K562 (cell line): ENCODE measurements around the gene RAE1.

Experiments used
- HEY1 ChIP-seq: fragments of 250-450 bp; sonication (Bioruptor Pico); IDR thresholded peaks from 2 replicates; pipeline ENCODE4 v1.5.0; 2020; ENCODE audit warnings: mild to moderate bottlenecking, moderate library complexity, borderline replicate concordance
- NFE2L1 ChIP-seq: fragments of 450-650 bp; IDR thresholded peaks from 2 replicates; pipeline ENCODE4 v1.6.1; 2016; ENCODE audit warnings: missing genetic modification characterization, low read depth, mild to moderate bottlenecking, missing compliant biosample characterization, moderate library complexity, borderline replicate concordance
- NONO ChIP-seq, 2 experiments: fragments of 200-400 bp in 1 of 2; fragments of 450-650 bp in 1 of 2; formaldehyde crosslinking in 1 of 2; IDR thresholded peaks; 2 replicates each; pipeline ENCODE4 v1.6.1; 2017; ENCODE audit warnings: low read depth in 2 of 2, mild to moderate bottlenecking in 2 of 2, moderate library complexity in 2 of 2, low read length in 1 of 2
- TF ChIP-seq, protein P1 (sequence below): sonication (generic); formaldehyde crosslinking; IDR thresholded peaks from 2 replicates; pipeline ENCODE4 v1.8.1; 2023; ENCODE audit warnings: mild to moderate bottlenecking, missing genetic modification reagents
- TF ChIP-seq, protein P2 (sequence below), 2 experiments: fragments of 450-650 bp; formaldehyde crosslinking in 1 of 2; IDR thresholded peaks; 2 replicates each; pipeline versions ENCODE4 v1.4.0 to v1.6.1; 2014 to 2020; ENCODE audit warnings: mild to moderate bottlenecking in 2 of 2, borderline replicate concordance in 1 of 2, low read depth in 1 of 2
- TF ChIP-seq, protein P3 (sequence below), 2 experiments: fragments of 450-650 bp in 1 of 2; sonication (generic) in 1 of 2; formaldehyde crosslinking; conservative IDR thresholded peaks; 2 replicates each; pipeline versions ENCODE4 v1.4.0 to v1.8.1; 2020 to 2022; ENCODE audit warnings: mild to moderate bottlenecking in 1 of 2, missing genetic modification reagents in 1 of 2
- TF ChIP-seq, protein P4 (sequence below): sonication (generic); formaldehyde crosslinking; IDR thresholded peaks from 2 replicates; pipeline ENCODE4 v1.8.0; 2023; ENCODE audit warnings: missing genetic modification reagents, mild to moderate bottlenecking, borderline replicate concordance
- TF ChIP-seq, protein P5 (sequence below), 3 experiments: IDR thresholded peaks in 2 of 3; conservative IDR thresholded peaks in 1 of 3; 2 replicates each; pipeline ENCODE4 v1.5.1; 2011 to 2012; ENCODE audit warnings: low read length in 3 of 3, mild to moderate bottlenecking in 3 of 3, control low read depth in 2 of 3, improper control_type of control experiment in 1 of 3, inconsistent platforms in 1 of 3, low read depth in 1 of 3, mixed read lengths in 1 of 3, moderate library complexity in 1 of 3; ENCODE audit not compliant: insufficient read depth in 2 of 3

DNA sequence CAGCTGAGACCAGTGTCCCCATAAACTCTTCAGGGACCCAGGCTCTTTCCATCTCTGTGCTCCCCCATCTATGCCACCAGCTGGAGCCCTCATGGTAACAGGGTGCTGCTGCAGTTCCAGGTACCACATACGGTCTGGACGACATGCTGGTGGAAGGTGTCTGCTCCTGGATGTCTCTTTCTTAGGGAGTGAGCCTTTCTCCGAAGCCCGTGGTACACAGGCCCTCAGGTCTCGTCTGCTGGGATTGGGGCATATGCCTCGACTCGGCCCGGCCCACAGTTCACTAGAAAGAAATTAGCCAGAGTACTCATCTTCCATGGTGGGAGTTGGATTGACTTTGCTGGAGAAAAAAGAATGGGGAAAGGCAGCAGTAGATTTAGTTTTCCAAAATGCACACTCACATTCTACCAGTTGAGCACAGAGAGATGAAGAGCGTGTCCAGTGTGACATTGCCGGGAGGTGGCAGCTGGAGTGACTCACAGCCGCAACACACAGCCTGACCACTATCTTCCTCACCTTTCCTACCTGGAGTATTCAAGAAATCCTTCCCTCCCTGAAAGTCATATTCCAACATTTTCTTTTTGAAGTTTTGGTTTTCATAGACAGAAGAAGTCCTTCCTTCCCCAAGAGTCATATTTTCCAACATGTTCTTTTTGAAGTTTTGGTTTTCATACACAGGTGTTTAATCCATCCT is 40.1 kb upstream of the RAE1 start:
- TF ChIP-seq, protein P1, sequence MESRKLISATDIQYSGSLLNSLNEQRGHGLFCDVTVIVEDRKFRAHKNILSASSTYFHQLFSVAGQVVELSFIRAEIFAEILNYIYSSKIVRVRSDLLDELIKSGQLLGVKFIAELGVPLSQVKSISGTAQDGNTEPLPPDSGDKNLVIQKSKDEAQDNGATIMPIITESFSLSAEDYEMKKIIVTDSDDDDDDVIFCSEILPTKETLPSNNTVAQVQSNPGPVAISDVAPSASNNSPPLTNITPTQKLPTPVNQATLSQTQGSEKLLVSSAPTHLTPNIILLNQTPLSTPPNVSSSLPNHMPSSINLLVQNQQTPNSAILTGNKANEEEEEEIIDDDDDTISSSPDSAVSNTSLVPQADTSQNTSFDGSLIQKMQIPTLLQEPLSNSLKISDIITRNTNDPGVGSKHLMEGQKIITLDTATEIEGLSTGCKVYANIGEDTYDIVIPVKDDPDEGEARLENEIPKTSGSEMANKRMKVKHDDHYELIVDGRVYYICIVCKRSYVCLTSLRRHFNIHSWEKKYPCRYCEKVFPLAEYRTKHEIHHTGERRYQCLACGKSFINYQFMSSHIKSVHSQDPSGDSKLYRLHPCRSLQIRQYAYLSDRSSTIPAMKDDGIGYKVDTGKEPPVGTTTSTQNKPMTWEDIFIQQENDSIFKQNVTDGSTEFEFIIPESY (CRISPR knock-in tag), result no peak
- TF ChIP-seq, protein P2, sequence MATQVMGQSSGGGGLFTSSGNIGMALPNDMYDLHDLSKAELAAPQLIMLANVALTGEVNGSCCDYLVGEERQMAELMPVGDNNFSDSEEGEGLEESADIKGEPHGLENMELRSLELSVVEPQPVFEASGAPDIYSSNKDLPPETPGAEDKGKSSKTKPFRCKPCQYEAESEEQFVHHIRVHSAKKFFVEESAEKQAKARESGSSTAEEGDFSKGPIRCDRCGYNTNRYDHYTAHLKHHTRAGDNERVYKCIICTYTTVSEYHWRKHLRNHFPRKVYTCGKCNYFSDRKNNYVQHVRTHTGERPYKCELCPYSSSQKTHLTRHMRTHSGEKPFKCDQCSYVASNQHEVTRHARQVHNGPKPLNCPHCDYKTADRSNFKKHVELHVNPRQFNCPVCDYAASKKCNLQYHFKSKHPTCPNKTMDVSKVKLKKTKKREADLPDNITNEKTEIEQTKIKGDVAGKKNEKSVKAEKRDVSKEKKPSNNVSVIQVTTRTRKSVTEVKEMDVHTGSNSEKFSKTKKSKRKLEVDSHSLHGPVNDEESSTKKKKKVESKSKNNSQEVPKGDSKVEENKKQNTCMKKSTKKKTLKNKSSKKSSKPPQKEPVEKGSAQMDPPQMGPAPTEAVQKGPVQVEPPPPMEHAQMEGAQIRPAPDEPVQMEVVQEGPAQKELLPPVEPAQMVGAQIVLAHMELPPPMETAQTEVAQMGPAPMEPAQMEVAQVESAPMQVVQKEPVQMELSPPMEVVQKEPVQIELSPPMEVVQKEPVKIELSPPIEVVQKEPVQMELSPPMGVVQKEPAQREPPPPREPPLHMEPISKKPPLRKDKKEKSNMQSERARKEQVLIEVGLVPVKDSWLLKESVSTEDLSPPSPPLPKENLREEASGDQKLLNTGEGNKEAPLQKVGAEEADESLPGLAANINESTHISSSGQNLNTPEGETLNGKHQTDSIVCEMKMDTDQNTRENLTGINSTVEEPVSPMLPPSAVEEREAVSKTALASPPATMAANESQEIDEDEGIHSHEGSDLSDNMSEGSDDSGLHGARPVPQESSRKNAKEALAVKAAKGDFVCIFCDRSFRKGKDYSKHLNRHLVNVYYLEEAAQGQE (IDR thresholded peaks at IDR 0.05; ENCODE audit: borderline replicate concordance), result no peak
- TF ChIP-seq, protein P2 (CRISPR knock-in tag; IDR thresholded peaks at IDR 0.05; ENCODE audit: low read depth), result no peak
- TF ChIP-seq, protein P3, sequence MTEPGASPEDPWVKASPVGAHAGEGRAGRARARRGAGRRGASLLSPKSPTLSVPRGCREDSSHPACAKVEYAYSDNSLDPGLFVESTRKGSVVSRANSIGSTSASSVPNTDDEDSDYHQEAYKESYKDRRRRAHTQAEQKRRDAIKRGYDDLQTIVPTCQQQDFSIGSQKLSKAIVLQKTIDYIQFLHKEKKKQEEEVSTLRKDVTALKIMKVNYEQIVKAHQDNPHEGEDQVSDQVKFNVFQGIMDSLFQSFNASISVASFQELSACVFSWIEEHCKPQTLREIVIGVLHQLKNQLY (CRISPR knock-in tag; conservative IDR thresholded peaks at IDR 0.05), result no peak
- TF ChIP-seq, protein P4, sequence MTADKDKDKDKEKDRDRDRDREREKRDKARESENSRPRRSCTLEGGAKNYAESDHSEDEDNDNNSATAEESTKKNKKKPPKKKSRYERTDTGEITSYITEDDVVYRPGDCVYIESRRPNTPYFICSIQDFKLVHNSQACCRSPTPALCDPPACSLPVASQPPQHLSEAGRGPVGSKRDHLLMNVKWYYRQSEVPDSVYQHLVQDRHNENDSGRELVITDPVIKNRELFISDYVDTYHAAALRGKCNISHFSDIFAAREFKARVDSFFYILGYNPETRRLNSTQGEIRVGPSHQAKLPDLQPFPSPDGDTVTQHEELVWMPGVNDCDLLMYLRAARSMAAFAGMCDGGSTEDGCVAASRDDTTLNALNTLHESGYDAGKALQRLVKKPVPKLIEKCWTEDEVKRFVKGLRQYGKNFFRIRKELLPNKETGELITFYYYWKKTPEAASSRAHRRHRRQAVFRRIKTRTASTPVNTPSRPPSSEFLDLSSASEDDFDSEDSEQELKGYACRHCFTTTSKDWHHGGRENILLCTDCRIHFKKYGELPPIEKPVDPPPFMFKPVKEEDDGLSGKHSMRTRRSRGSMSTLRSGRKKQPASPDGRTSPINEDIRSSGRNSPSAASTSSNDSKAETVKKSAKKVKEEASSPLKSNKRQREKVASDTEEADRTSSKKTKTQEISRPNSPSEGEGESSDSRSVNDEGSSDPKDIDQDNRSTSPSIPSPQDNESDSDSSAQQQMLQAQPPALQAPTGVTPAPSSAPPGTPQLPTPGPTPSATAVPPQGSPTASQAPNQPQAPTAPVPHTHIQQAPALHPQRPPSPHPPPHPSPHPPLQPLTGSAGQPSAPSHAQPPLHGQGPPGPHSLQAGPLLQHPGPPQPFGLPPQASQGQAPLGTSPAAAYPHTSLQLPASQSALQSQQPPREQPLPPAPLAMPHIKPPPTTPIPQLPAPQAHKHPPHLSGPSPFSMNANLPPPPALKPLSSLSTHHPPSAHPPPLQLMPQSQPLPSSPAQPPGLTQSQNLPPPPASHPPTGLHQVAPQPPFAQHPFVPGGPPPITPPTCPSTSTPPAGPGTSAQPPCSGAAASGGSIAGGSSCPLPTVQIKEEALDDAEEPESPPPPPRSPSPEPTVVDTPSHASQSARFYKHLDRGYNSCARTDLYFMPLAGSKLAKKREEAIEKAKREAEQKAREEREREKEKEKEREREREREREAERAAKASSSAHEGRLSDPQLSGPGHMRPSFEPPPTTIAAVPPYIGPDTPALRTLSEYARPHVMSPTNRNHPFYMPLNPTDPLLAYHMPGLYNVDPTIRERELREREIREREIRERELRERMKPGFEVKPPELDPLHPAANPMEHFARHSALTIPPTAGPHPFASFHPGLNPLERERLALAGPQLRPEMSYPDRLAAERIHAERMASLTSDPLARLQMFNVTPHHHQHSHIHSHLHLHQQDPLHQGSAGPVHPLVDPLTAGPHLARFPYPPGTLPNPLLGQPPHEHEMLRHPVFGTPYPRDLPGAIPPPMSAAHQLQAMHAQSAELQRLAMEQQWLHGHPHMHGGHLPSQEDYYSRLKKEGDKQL (CRISPR knock-in tag), result no peak
- TF ChIP-seq, protein P5, sequence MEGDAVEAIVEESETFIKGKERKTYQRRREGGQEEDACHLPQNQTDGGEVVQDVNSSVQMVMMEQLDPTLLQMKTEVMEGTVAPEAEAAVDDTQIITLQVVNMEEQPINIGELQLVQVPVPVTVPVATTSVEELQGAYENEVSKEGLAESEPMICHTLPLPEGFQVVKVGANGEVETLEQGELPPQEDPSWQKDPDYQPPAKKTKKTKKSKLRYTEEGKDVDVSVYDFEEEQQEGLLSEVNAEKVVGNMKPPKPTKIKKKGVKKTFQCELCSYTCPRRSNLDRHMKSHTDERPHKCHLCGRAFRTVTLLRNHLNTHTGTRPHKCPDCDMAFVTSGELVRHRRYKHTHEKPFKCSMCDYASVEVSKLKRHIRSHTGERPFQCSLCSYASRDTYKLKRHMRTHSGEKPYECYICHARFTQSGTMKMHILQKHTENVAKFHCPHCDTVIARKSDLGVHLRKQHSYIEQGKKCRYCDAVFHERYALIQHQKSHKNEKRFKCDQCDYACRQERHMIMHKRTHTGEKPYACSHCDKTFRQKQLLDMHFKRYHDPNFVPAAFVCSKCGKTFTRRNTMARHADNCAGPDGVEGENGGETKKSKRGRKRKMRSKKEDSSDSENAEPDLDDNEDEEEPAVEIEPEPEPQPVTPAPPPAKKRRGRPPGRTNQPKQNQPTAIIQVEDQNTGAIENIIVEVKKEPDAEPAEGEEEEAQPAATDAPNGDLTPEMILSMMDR (IDR thresholded peaks at IDR 0.05 in 2 of 3, conservative IDR thresholded peaks at IDR 0.05 in 1 of 3; ENCODE audit: insufficient read depth in 2 of 3, low read depth in 1 of 3, low read length in 3 of 3), result no peak
- no peak for TF ChIP-seq HEY1 (CRISPR knock-in tag)
- TF ChIP-seq NFE2L1 (tag), result no peak
- TF ChIP-seq NONO (IDR thresholded peaks at IDR 0.05; ENCODE audit: low read depth in 2 of 2, low read length in 1 of 2), result no peak
